NB4 (cell line): ENCODE measurements around the gene DSN1.

ENCODE experiments used
- DNase-seq: peaks from one replicate; pipeline ENCODE4 v3.0.0; 2010; ENCODE audit warnings: low read depth
- H3K4me3 ChIP-seq: one replicate; pipeline ENCODE4 v1.5.1; 2011; ENCODE audit warnings: mild to moderate bottlenecking, low read depth, low read length, moderate library complexity
- MYC ChIP-seq: IDR thresholded peaks from 2 replicates; pipeline ENCODE4 v1.6.1; 2011; ENCODE audit warnings: low read depth, low read length
- POLR2A ChIP-seq: IDR thresholded peaks from 2 replicates; pipeline ENCODE4 v1.6.1; 2011; ENCODE audit warnings: mild to moderate bottlenecking; ENCODE audit not compliant: insufficient read length; ENCODE audit errors: extremely low read depth
- TF ChIP-seq, protein P1 (sequence below): IDR thresholded peaks from 2 replicates; pipeline ENCODE4 v1.6.1; 2011; ENCODE audit warnings: low read depth, low read length
- TF ChIP-seq, protein P2 (sequence below): IDR thresholded peaks from one replicate; pipeline ENCODE4 v1.5.1; 2012; ENCODE audit warnings: low read depth, low read length

DSN1 gene

DNA sequence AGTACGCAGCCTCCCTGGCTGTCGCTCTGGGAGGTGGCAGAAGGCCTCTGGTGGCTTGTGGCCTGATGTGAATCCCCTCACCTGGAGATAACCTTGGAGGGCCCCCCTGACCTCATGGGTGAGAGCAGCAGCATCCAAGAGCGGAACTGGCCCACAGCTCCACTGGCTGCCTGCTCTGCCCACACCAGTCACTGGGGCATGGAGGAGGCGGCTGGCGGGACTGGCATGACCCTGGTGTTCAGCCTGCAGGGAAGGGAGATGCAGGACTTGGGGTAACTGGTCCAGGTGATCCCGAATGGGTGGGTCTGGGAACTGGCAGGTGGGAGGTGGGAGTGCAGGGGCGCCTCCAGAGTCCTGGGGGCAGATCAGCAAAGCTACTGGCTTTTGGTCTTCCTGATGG, 10.6 kb upstream of the DSN1 start:
- DNase-seq: no peak
- H3K4me3 ChIP-seq: no peak overlapping the region
- TF ChIP-seq POLR2A (no peak), MYC (no peak)
- TF ChIP-seq, protein P1, sequence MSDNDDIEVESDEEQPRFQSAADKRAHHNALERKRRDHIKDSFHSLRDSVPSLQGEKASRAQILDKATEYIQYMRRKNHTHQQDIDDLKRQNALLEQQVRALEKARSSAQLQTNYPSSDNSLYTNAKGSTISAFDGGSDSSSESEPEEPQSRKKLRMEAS: no peak
- TF ChIP-seq, protein P2, sequence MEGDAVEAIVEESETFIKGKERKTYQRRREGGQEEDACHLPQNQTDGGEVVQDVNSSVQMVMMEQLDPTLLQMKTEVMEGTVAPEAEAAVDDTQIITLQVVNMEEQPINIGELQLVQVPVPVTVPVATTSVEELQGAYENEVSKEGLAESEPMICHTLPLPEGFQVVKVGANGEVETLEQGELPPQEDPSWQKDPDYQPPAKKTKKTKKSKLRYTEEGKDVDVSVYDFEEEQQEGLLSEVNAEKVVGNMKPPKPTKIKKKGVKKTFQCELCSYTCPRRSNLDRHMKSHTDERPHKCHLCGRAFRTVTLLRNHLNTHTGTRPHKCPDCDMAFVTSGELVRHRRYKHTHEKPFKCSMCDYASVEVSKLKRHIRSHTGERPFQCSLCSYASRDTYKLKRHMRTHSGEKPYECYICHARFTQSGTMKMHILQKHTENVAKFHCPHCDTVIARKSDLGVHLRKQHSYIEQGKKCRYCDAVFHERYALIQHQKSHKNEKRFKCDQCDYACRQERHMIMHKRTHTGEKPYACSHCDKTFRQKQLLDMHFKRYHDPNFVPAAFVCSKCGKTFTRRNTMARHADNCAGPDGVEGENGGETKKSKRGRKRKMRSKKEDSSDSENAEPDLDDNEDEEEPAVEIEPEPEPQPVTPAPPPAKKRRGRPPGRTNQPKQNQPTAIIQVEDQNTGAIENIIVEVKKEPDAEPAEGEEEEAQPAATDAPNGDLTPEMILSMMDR: no peak

DNA sequence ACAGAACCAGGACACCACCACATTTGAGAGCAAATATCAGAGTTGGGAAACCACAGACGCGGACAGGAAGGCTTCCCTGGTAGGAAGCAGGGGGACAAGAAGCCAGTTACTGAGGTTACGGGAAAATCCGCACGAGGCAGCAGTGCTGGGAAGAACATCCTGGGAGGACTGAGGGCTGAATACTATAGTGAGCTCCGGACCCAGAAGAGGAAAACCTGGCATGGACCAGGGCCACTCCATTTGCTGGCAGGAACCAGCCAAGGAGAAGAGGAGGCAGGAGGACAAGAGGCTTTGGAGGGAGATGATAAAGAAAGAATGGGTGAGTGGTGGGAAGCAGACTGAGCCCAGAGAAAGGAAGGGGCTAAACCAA, 6.1 kb upstream of the DSN1 start:
- no peak overlapping the region for H3K4me3 ChIP-seq
- no peak for DNase-seq
- TF ChIP-seq, protein P1: no peak
- TF ChIP-seq, protein P2: no peak
- TF ChIP-seq POLR2A: no peak
- no peak for TF ChIP-seq MYC

- DNase-seq: no peak
- TF ChIP-seq POLR2A (no peak), MYC (no peak)
- TF ChIP-seq, protein P1: no peak
- TF ChIP-seq, protein P2: no peak
- no peak overlapping the region for H3K4me3 ChIP-seq
These were observed 5.5 kb upstream of the DSN1 start for GRCh38 chr20:36778831-36779655.

- DNase-seq: no peak
- no peak overlapping the region for H3K4me3 ChIP-seq
- no peak for TF ChIP-seq MYC
- TF ChIP-seq, protein P2: no peak
- no peak for TF ChIP-seq POLR2A
- TF ChIP-seq, protein P1: no peak
These were observed 4.0 kb upstream of the DSN1 start for GRCh38 chr20:36777576-36777975.

GRCh38 chr20:36777167-36777566, 3.6 kb upstream of the DSN1 start:
- DNase-seq: no peak
- TF ChIP-seq POLR2A (no peak), MYC (no peak)
- TF ChIP-seq, protein P2: no peak
- TF ChIP-seq, protein P1: no peak

More at GRCh38 chr20:36777167-36777566, 3.6 kb upstream of the DSN1 start:
- H3K4me3 ChIP-seq: no peak overlapping the region
